PC-9 (cell line): ENCODE results near the gene CSRP1. TPM values are rescaled to one million over a fixed set of nuclear protein-coding genes. Genes with fewer than 3 reads are reported as not detected.

ENCODE experiments used
- BruUV-seq: library from RNA; stranded (reverse); fragments of 400-500 nt; replicated peaks from 2 replicates; lab custom pipeline; 2021; lab: Mats Ljungman, UMichigan
- CTCF ChIA-PET: fragments of 300-600 bp; sonication (Branson Sonifier 250); formaldehyde crosslinking; loops from one replicate; lab custom pipeline; 2022; ENCODE audit warnings: antibody characterized with exemption; lab: Charles Lee
- POLR2A ChIA-PET: fragments of 300-600 bp; sonication (Branson Sonifier 250); formaldehyde crosslinking; loops from one replicate; lab custom pipeline; 2022; ENCODE audit warnings: antibody characterized with exemption; ENCODE audit not compliant: unreplicated experiment; lab: Charles Lee
- DNase-seq, 2 experiments: peaks; one replicate each; pipeline versions ENCODE4 v3.0.0 to v3.0.0-alpha.2; 2015 to 2022; ENCODE audit warnings: mixed read lengths in 1 of 2
- H2AFZ ChIP-seq: fragments of 200-600 bp; sonication (generic); 2 replicates; pipeline ENCODE4 v1.8.1; 2017; ENCODE audit warnings: antibody characterized with exemption
- H3F3A ChIP-seq: fragments of 200-600 bp; sonication (generic); 2 replicates; pipeline ENCODE4 v1.8.1; 2017; ENCODE audit warnings: antibody characterized with exemption, mild to moderate bottlenecking, low read depth; ENCODE audit not compliant: insufficient read depth
- H3K27ac ChIP-seq: fragments of 200-600 bp; sonication (generic); 2 replicates; pipeline ENCODE4 v1.6.1; 2016; ENCODE audit warnings: mixed run types
- H3K27me3 ChIP-seq: fragments of 200-600 bp; sonication (generic); 2 replicates; pipeline ENCODE4 v1.6.1; 2016; ENCODE audit warnings: low read depth, mixed run types; ENCODE audit not compliant: insufficient read depth
- H3K36me3 ChIP-seq: fragments of 200-600 bp; sonication (generic); 2 replicates; pipeline ENCODE4 v1.6.1; 2016; ENCODE audit warnings: low read depth, mixed run types
- H3K4me1 ChIP-seq: fragments of 200-600 bp; sonication (generic); replicated peaks from 2 replicates; pipeline ENCODE4 v1.6.1; 2016; ENCODE audit warnings: mixed run types; ENCODE audit not compliant: insufficient read depth
- H3K4me2 ChIP-seq: fragments of 200-600 bp; sonication (generic); 2 replicates; pipeline ENCODE4 v1.6.1; 2017; ENCODE audit warnings: mixed run types
- H3K4me3 ChIP-seq: fragments of 200-600 bp; sonication (generic); 2 replicates; pipeline ENCODE4 v1.6.1; 2016; ENCODE audit warnings: mixed run types
- H3K79me2 ChIP-seq: fragments of 200-600 bp; sonication (generic); 2 replicates; pipeline ENCODE4 v1.6.1; 2017; ENCODE audit warnings: low read depth, mixed run types
- H3K9me2 ChIP-seq: fragments of 200-600 bp; sonication (generic); 2 replicates; pipeline ENCODE4 v1.8.1; 2017; ENCODE audit warnings: mild to moderate bottlenecking; ENCODE audit not compliant: insufficient read depth
- H3K9me3 ChIP-seq: fragments of 200-600 bp; sonication (generic); 2 replicates; pipeline ENCODE4 v1.8.1; 2016; ENCODE audit warnings: low read depth; ENCODE audit not compliant: insufficient read depth
- H4K20me1 ChIP-seq: fragments of 200-600 bp; sonication (generic); 2 replicates; pipeline ENCODE4 v1.8.1; 2017; ENCODE audit not compliant: insufficient read depth
- CTCF ChIP-seq: fragments of 200-600 bp; sonication (generic); conservative IDR thresholded peaks from 2 replicates; pipeline ENCODE4 v1.6.1; 2017; ENCODE audit warnings: mixed run types, antibody characterized with exemption, mild to moderate bottlenecking, moderate library complexity
- EZH2 ChIP-seq: fragments of 200-600 bp; sonication (generic); IDR thresholded peaks from 2 replicates; pipeline ENCODE4 v1.8.0; 2017; ENCODE audit warnings: antibody characterized with exemption, low read depth
- intact Hi-C: fragments of 100-400 bp; cut with micrococcal nuclease; formaldehyde crosslinking; loops from one replicate; pipeline ENCODE4 v1.10.0; 2022; ENCODE audit not compliant: unreplicated experiment
- total RNA-seq: library from RNA; stranded (reverse); gene quantifications from 2 replicates; pipeline ENCODE4 v1.2.3, GENCODE V29; 2021

Gene CSRP1
- total RNA-seq, 1 experiment from 2014 or later = 61.3 TPM

DNA sequence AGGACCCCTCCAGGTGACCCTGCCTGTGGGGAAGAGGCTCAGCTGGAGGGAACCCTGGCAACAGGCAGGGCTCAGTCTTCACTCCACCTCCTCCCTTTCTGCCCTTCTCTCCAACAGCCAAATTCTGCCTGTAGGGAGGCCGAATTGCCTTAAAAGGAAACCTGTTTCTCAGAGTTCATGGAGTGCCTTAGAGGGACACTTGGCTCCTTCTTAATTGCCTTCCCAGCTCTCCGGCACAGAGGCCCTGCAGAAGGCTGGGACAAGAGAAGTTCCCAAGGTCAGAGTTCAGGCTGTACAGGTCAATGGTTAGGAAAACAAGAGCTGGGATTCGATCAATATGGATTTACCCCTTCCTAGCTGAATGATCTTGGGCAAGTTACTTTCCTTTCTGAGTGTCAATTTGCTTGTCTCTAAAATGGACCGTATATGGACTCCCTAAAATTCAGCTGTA, 6.2 kb downstream of the CSRP1 start:
- TF ChIP-seq CTCF (no peak), EZH2 (no peak)
- no peak overlapping the region for H3K4me2 ChIP-seq
- no peaks in the 10 kb centered on the region for H3K27me3 ChIP-seq
- H3K9me2 ChIP-seq = no peaks in the 10 kb centered on the region
- no peak overlapping the region for H3K27ac ChIP-seq
- no peaks in the 10 kb centered on the region for H4K20me1 ChIP-seq
- H3K4me1 ChIP-seq = peaks cover 8% of the 10 kb centered on the region
- no peaks in the 10 kb centered on the region for H3K36me3 ChIP-seq
- H3K79me2 ChIP-seq = no peaks in the 10 kb centered on the region
- intact Hi-C loops = no loop called here
- POLR2A ChIA-PET = interaction anchor here (0.6 kb wide), 1 partner anchor 125 kb away, joined by 4 read pairs; no protein-coding TSS in a partner anchor
- H3K9me3 ChIP-seq = no peaks in the 10 kb centered on the region
- H3F3A ChIP-seq = peaks cover 19% of the 10 kb centered on the region
- H2AFZ ChIP-seq = no peak overlapping the region
- no TSS peak for BruUV-seq
- DNase-seq = no peak
- CTCF ChIA-PET = interaction anchor here (0.6 kb wide), 1 partner anchor 20 kb away, joined by 3 read pairs; no protein-coding TSS in a partner anchor
- no peak overlapping the region for H3K4me3 ChIP-seq

DNA sequence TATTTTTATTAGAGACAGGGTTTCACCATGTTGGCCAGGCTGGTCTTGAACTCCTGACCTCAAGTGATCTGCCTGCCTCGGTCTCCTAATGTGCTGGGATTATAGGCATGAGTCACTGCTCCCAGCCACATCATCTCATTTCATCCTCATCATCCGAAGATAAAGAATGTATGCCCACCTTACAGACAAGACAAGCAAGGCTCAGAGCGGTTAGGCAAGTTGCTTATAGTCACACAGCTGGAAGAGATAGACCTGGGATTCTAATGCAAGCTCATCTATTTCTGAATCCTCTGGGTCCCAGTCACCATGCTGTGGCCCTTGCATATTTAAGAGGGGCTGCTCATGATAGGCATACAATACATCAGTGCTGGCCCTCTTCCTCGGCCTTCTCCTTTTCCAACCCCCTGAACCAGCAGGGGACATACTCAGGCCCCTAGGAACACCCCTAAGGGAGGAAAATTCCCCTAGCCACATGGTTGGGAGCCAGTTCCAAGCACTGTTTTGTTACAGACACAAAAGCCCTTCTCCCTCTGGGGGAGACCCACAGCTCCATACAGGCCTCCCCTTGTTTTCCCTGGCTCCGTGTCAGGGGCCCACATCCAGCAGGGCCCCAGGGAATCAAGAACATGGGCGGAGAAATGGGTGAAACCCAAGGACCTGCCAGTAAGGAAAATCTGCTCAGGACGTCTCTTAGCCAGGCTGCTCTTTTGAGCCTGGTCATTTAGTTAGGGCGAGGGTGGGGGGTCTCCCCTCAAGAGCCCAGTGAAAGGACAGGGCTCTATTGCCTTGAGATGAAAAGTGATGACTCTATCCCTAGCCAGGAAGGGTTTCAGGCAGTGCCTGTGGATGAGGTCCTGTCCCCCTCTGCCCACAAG, 6.9 kb downstream of the CSRP1 start:
- Histone ChIP-seq H4K20me1 (no peaks in the 10 kb centered on the region), H2AFZ (no peak overlapping the region), H3K79me2 (no peaks in the 10 kb centered on the region), H3K4me2 (no peak overlapping the region), H3K27me3 (no peaks in the 10 kb centered on the region), H3K9me2 (no peaks in the 10 kb centered on the region), H3F3A (peaks cover 12% of the 10 kb centered on the region; the same call in 1 of the 2 replicates), H3K9me3 (no peaks in the 10 kb centered on the region), H3K4me1 (peaks cover 1% of the 10 kb centered on the region), H3K4me3 (no peak overlapping the region), H3K36me3 (no peaks in the 10 kb centered on the region), H3K27ac (no peak overlapping the region)
- ChIA-PET POLR2A (no interaction called here), CTCF (interaction anchor here (0.6 kb wide), 1 partner anchor 20 kb away, joined by 3 read pairs; no protein-coding TSS in a partner anchor)
- TF ChIP-seq CTCF = no peak
- BruUV-seq = no TSS peak
- intact Hi-C loops = no loop called here
- no peak for DNase-seq

DNA sequence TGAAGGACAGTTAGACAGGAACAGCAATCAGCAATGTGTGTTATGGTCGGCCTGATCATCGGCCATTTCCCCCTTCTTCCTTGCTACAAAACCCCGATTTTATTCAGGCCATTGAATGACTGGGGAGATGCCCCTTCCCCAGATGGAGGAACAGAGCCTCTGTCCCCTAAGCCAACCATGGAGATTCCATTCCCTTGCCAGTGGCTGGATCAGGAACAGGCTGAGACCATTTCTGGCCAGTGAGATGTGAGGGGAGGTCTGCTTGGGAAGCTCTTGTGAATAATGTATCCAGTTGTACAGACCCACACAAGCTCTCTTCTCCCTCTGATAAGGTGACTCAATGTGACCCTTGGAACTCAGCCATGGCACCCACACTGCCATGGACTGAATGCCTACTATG, 7.7 kb downstream of the CSRP1 start:
- H2AFZ ChIP-seq = no peak overlapping the region
- intact Hi-C loops = no loop called here
- ChIA-PET CTCF (no interaction called here), POLR2A (no interaction called here)
- H3K9me2 ChIP-seq = no peaks in the 10 kb centered on the region
- DNase-seq = no peak
- TF ChIP-seq EZH2 (no peak), CTCF (no peak)
- H3K4me3 ChIP-seq = no peak overlapping the region
- H3K79me2 ChIP-seq = no peaks in the 10 kb centered on the region
- H3K27me3 ChIP-seq = no peaks in the 10 kb centered on the region
- H3K4me2 ChIP-seq = no peak overlapping the region
- H3K4me1 ChIP-seq = no peaks in the 10 kb centered on the region
- H3F3A ChIP-seq = peaks cover 7% of the 10 kb centered on the region; the same call in 1 of the 2 replicates
- no peaks in the 10 kb centered on the region for H4K20me1 ChIP-seq
- H3K27ac ChIP-seq = no peak overlapping the region
- no peaks in the 10 kb centered on the region for H3K36me3 ChIP-seq
- no peaks in the 10 kb centered on the region for H3K9me3 ChIP-seq
- no TSS peak for BruUV-seq
